Hypothalamus (tissue), 51 donors: ENCODE results near the gene TNS3.

ENCODE experiments used
- DNase-seq, 51 donors: peaks; one replicate each; lab custom pipeline; 2025; lab: John Stamatoyannopoulos, UW

TNS3 gene

DNA sequence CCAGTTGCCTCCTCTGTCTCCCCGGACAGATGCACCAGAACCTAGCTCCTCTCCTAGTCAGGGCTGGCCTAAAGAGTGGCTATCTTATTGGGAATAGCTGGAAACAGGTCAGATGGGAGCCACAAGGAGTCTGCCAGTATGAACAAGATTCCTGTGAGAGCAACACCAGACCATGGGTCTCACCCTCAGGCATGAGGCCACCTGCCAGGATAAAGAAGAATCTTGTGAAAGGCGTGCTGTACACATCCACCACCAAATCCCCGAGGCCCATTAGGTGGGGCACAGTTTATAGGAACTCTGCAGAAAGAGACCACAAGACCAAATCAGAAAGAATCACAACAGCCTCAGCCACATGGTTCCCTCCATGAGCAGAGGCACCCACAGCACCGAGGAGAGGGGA lies 325.9 kb downstream of the TNS3 start:
- DNase-seq, result no peak

DNA sequence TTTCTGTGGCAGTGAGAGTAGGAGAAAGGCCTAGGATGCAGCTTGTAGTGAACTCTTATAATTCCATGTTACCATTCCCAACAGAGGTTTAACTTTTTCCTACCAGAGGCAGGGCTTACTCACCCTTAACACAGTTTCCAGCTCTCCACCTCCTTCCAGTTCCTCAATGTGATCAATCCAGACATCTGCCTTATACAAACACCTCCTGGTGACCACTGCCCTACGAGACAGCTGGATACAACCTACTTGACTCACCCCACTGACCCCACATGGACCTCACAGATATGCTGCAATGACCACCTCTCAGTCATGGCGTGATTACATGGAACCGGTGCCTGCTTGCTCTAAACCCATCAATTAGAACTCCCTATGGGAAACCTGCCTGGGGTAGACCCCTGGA lies 326.5 kb downstream of the TNS3 start:
- DNase-seq, result no peak

DNA sequence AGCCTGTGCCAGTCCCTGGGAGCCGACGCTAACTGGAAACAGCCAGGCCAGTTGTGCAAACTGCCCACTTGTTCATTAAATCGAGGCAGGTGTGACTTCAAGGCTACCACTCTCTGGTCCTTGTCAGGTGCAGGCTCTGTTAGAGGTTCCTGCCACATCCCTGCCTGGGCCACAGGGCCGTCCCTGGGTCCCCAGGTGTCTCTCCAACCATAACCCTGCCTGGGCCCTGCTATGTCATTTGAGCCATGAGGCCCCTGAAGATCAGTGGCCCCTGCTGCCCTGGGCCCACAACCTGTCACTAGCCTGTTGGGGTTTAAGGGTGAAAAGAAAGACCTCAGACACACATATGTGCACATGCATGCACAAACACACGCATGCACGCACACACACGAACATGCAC lies 326.9 kb downstream of the TNS3 start:
- no peak for DNase-seq

DNA sequence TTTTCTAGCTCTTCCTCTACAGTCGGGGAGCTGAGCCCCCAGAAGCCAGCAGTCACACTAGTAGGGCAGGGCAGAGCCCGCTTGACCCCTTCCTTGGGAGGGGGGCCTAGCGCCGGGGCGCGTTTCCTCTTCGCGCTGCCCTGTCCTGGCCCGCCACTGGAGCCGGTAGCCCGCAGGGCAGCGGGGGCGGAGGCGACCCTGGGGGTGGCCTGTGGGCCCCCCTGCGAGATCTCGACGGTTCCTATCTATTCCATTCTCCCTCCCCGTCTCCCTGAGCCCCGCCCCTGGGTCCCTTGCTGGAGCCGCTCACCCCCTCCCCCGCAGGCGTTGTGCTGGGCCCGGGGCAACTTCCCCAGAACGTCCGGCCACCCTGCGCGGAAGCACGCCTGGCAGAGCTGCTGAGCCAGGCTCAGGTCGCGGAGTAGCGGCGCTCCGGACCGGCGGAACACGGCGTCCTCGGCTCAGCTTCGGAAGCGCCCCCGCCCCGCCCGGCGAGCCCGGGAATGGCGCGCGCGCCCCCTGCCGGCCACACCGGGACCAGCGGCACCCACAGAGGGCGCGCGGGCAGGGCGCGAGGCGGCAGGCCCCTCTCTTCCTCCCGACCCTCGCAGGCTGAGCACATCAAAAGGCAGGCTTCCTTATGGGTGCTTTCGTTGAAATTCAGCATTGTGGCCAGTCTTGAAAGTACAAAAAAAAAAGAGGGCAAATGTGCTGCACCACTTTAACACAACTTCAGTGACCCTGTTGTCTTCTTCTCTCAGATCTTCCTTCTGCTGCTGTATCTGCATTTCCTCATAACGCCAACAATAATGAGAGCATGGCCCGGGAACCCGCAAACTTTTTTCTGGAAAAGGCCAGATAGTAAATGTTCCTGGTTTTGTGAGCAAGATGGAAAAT lies 327.6 kb downstream of the TNS3 start:
- peak in 47 of 51 donors; percentile 11 to 80 (median 51) for DNase-seq

DNA sequence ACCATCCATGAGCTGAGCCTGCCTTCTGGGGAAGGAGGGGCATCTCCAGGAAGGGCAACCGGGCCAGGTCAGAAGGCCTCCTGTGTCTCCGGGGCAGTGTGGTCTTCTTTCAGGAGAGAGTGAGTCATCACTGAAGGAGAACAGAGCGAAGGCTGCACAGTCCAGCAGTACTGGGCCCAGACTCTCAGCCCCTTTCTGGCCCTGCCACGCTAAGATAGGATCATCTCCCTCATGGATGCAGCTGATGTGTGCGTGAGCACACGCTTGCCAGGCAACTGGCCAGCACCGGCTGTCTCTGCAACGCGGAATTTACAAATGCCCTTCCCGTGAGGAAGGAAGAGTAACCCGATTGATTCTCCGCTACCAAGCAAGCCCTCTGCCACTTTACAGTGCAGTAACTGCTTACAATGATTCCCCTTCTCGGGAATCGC lies 328.2 kb downstream of the TNS3 start:
- DNase-seq, result peak in 19 of 51 donors; percentile 4 to 52 (median 23)

DNA sequence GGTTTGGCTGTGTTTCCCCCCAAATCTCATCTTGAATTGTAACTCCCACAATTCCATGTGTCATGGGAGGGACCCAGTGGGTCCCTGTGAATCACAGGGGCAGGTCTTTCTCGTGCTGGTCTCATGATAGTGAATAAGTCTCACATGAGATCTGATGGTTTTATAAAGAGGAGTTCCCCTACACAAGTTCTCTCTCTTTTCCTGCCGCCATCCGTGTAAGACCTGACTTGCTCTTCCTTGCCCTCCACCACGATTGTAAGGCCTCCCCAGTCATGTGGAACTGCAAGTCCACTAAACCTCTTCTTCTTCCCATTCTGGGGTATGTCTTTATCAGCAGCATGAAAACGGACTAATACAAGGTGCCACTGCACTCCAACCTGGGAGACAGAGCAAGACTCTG lies 329.2 kb downstream of the TNS3 start:
- DNase-seq, result no peak

DNA sequence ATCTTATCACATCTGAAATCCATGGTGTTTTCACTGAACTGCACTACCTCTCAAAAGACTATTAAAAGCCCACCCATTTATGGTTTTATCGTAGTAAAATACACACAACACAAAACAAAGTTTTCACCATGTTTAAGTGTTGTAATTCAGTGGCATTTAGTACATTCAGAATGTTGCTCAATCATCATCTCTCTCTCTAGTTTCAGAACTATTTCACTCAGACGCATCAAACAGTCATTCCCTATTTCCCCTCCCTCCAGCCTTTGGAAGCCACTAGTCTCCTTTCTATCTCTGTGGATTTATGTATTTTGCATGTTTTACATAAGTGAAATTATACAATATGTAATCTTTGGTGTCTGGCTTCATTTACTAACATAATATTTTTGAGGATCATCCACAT lies 332.6 kb downstream of the TNS3 start:
- no peak for DNase-seq

DNA sequence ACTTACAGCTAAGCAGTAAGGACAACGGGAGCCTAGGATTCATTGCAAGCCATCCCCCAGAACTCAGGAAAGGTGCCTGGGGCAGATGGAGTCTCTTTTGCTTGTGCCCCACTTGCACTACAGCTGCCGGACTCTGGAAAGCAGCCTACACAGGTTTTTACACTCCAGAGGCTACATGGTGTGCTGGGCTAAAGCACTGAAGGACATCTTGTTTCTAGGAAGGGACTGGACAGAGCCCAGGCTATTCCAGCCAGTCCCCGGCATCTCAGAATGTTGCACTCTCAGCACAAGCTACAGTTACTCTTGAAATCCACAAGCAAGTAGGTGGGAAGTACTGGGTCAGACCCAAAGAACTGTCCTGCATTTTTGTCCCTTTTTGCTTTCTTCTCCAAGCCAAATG lies 333.1 kb downstream of the TNS3 start:
- DNase-seq, result no peak

DNA sequence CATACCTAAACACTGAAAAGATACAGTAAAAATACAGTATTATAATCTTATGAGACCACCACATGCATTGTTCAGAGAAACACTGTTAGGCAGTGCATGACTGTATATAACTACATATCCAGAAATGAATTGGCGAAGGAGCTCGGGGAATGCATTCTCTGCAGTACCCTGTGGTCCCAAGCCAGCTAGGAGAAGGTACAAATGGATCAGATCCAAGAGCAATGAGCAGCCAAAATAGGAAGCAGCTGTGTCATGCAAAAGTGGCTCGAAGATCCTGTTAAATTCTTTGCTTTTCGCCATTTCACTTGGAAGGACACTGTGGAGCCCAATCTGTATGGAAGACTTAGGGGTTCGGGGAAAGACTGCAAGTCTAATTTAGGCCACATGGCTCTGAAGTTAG lies 334.8 kb downstream of the TNS3 start:
- DNase-seq, result no peak

DNA sequence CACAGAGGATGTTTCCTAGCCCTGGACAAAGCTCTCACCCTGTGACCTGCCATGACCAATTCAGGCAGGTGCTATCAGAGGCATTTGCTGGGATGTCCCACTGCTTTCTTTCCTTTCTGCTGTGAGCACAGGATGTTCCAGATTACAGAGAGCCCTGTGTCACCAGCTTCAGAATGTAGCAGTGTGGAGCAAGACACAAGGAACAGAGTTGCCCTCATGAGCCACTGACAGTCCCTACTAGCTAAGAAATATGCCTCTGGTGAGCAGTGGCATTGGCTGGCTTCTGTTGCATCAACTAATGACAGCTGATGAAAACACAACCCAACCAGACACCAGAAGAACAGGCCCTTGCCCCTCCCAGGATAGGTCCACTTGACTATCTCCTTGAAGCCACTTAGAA lies 337.2 kb downstream of the TNS3 start:
- DNase-seq, result no peak

DNA sequence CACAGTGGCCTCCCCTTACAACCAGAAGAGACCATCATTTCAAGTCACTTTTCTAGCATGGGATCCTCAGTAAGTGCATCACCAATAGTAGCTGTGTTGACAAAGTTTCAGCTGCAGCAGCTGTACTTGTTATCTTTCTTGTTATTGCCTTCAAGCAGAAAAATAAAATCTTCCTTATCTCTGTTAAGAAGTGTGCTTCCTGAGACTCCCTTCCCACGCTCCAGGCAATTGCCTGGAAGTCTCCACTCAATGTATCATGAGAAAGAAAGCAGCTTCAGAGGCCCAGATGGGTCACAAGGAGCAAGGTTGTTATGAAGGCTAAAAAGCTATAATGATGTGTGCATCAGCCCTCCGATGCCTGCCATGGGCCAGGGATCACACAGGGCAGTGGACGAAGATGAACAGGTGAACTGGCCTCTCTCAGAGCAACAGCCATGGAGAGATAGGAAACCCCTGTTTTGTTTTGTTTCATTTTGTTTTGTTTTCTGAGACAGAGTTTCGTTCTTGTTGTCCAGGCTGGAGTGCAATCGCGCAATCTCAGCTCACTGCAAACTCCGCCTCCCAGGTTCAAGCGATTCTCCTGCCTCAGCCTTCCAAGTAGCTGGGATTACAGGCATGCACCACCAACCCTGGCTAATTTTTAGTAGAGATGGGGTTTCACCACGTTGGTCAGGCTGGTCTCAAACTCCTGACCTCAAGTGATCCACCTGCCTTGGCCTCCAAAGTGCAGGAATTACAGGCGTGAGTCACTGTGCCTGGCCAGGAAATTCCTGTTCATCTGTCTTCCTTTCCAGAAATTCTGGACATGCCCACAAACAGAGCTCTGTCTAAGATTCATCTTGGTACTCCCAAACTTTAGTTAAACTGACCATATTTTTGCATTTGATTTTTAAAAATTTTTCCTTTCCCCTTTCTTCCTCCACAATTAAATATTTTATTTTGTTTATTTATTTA lies 340.5 kb downstream of the TNS3 start:
- DNase-seq, result no peak

DNA sequence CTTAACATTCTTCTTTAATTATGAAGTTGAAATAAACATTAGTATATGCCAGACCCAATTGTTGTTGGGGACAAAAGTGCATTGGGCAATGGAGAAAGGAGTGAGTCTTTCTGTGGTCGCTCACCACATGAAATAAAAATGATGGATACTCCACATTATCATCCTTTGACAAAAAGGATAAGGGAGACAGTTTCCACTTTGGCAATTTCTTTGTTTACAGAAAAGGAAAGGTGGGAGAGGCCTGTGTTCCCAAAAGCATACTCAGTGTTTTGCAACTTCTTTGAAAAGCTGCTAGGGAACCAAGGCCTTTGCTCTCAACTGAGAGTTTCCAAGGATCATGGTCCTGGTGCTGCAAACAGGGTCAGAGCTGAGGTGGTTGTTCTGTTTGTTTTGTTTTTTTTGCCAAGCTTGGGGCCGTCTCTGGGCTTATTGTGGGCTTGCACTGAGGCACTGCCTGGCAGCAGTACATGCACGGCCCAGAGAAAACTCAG lies 341.9 kb downstream of the TNS3 start:
- DNase-seq, result peak in 2 of 51 donors; percentile 8 to 22

DNA sequence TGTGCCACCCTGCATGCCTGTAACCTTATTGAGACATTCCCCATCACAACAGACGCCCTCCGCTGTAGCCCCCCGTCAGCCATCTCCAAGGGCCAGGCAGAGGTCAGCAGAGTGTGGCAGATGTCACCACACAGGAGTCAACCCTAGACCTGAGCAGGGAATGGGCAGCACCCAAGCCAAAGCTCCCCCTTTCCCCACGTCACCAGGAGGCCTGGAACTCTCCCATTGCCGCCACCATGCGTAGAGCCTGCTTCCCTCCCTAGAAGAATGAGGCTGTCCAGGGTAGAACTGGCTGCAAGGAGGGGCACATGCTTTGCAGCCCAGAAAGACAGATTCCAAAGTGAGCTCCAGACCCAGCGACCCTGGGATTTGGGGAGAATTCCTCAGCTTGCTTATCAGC lies 342.9 kb downstream of the TNS3 start:
- no peak for DNase-seq

DNA sequence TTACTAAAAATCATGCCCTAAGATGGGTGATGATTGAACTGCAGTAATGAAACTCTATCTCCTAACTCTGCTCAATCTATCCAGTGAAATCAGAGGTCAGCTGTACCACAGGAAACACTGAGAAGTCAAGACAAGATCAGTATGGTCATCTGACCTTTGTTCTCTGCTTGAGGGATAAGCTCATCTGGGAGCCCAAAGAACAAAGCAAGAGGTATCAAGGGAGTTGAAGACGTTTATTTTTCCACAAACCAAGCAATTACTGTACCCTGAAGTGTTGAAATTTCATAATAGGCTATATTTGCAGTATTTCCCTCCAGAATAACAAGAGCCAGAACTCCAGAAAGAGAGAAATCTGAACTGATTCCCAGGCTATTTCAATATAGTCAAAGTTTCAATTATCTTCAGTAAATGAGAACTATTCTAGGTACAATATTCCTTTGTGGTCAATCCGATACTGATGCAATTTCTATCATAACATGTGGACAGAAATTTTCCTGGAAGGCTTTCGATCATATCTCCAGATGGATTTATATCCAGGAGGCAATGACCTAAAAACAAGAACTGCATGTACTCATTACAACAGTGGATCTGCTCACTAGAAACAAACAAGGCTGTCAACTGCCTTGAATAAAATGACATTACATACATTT lies 345.3 kb downstream of the TNS3 start:
- DNase-seq, result no peak

DNA sequence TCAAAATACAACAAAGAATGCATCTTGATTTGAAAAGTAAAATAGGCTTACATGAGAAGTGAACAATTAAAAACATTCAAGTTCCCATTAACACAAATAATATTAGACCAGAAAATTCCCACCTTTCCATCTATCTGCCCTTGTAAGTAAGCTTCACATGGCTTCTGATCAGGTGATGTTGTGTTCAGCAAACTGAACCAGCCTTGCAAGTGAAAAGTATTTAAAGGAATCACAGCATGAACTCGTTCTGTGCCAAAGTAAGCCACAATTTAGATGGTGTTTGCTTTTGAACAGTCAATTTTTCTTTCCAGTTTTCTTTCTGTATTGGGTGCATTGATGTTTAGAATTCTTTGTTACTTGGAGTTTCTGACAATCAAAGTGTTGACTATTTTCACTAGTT lies 347.9 kb downstream of the TNS3 start:
- no peak for DNase-seq

DNA sequence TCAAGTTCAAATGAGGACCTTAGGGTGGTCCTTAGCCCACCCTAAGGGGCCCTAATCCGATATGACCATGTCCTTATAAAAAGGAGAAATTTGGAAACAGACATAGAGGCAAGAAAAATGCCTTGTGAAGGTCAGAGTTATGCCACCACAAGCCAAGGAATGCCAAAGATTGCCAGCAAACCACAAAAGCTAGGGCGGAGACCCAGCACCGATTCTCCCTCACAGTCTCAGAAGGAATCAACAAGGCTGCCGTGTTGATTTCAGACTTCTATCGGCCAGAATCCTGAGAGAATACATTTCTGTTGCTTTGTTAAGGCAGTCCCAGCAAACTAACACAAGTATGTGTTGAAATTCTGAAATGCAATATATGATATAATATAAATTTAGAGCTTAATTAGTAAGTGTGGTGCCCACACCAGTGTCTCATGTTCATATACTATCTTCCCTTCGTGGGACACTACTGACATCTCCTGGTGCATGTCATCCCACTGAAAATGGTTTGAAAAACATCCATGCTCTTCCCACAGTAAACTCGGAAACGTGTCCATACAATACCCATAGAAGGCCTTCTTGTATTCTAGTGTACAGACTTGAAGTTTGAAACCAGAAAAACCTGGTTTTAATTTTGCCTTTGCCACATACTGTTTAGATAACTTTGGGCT lies 349.0 kb downstream of the TNS3 start:
- DNase-seq, result no peak

DNA sequence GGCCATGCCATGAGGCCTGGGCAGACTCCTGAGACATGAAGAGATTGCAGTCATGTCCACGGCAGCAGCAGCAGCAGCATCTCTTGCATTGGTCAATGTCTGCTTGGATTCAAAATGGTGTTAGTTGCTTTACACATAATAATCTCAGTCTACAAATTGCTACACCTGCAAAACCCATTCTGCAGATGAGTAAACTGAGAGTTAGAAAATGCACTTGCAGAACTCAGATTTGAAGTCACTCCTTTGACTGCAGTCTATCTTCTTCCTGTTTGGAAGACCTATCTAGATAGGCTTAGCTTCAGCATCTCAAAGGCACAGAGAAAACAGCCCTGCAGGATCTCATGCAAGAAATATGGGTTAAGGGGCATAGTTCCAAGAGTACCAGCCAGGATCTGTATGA lies 350.3 kb downstream of the TNS3 start:
- DNase-seq, result no peak

DNA sequence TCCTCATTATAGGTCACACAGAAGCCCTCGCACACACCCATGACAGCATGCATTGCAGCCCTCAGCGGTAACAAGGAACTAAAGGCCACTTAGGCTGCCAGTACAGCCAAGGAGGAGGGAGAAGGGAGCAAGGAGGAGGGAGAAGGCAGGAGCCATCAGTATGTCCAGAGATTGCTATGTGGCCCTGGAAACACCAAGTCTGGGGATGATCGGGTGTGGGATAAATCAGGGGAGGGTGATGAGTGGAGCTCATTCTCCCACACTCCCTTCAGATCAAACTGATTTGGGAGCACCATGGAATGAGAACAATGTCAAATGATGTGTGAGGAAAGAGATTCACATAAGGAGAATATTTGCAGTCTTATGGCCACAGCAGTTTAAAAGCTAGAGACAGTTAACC lies 350.9 kb downstream of the TNS3 start:
- no peak for DNase-seq

DNA sequence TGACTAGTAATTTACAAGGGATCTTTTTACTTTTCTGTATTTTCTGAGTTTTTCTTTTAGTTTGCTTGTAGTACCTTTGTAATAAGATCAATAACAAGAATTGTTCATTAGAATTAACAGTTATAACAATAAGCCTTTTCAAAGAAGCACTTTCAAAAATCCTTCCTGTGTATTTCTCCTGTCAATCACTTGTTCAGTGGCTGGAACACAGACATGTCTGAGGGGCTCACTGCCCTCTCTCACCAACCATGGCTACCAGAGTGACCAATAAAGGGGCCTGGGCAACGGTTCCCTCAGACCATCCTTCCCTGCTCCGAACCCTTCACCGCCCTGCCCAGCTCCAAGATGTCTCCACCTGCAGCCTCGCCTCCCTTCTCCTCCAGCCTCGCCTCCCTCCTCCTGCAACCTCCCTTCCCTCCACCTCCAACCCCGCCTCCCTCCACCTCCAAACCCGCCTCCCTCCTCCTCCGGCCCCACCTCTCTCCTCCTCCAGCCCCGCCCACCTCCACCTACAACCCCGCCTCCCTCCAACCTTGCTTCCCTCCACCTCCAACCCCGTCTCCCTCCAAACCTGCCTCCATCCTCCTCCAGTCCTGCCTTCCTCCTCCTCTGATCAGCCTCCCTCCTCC lies 353.4 kb downstream of the TNS3 start:
- DNase-seq, result no peak

DNA sequence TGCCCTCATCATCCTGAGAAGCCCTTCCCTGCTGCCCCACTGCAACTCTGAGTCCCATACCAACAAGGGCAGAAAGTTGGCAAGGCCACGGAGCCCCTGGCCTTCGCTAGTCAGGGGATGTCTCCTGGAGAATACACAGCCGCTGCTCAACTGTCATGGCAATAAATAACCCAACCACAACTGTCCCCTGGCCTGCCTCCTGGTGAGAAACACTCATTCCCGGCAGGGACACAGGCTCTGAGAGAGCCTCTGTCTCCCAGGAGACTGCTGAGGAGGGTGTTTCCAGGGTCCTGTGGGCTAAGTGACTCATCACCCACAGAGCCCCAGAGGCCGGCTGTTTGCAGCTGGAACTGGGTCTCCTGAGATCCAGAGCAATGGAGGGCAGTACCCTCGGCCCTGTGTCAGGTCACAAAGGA lies 354.1 kb downstream of the TNS3 start:
- DNase-seq, result peak in 1 of 51 donors; percentile 23
